Colon (tissue), 2 donors: ENCODE results near the gene FGGY.

Experiments used
- FAIRE-seq: peaks from 2 replicates; lab custom pipeline; 2012; peaks lifted over from hg19 to GRCh38; lab: Jason Lieb, UNC
- donor health status: control.
- donor health status: control.

Gene FGGY

GRCh38 chr1:59682396-59683080 lies 385.6 kb downstream of the FGGY start:
- no peak for FAIRE-seq

- FAIRE-seq, result no peak
These were observed 386.3 kb downstream of the FGGY start for GRCh38 chr1:59683197-59683596.

- FAIRE-seq, result no peak
These were observed 387.8 kb downstream of the FGGY start for GRCh38 chr1:59684698-59685097.

- FAIRE-seq, result no peak
These were observed 388.2 kb downstream of the FGGY start for GRCh38 chr1:59685101-59685500.

GRCh38 chr1:59685666-59686065 lies 388.8 kb downstream of the FGGY start:
- no peak for FAIRE-seq

GRCh38 chr1:59686170-59686569 lies 389.3 kb downstream of the FGGY start:
- no peak for FAIRE-seq

- no peak for FAIRE-seq
These were observed 389.7 kb downstream of the FGGY start for GRCh38 chr1:59686574-59686973.

- FAIRE-seq, result no peak
These were observed 390.2 kb downstream of the FGGY start for GRCh38 chr1:59687081-59687480.

- FAIRE-seq, result no peak
These were observed 392.1 kb downstream of the FGGY start for GRCh38 chr1:59688976-59689375.

GRCh38 chr1:59689730-59690129 lies 392.8 kb downstream of the FGGY start:
- no peak for FAIRE-seq

GRCh38 chr1:59690171-59690930 lies 393.5 kb downstream of the FGGY start:
- no peak for FAIRE-seq

- FAIRE-seq, result no peak
These were observed 394.4 kb downstream of the FGGY start for GRCh38 chr1:59691261-59691660.

- FAIRE-seq, result no peak
These were observed 395.7 kb downstream of the FGGY start for GRCh38 chr1:59692591-59692990.

GRCh38 chr1:59693406-59693805 lies 396.5 kb downstream of the FGGY start:
- FAIRE-seq, result no peak

GRCh38 chr1:59695252-59695651 lies 398.4 kb downstream of the FGGY start:
- no peak for FAIRE-seq

- FAIRE-seq, result no peak
These were observed 399.7 kb downstream of the FGGY start for GRCh38 chr1:59696421-59697115.

- FAIRE-seq, result no peak
These were observed 400.4 kb downstream of the FGGY start for GRCh38 chr1:59697150-59697800.

GRCh38 chr1:59698386-59698785 lies 401.5 kb downstream of the FGGY start:
- FAIRE-seq, result no peak

- FAIRE-seq, result no peak
These were observed 402.4 kb downstream of the FGGY start for GRCh38 chr1:59699227-59699847.

- no peak for FAIRE-seq
These were observed 404.5 kb downstream of the FGGY start for GRCh38 chr1:59701376-59701775.

- FAIRE-seq, result no peak
These were observed 406.5 kb downstream of the FGGY start for GRCh38 chr1:59703226-59703917.
